Head of caudate nucleus (tissue), 42 donors: ENCODE results near the gene PCBD2.
A peak's percentile ranks its signal among the peaks of the same experiment; 100 is the strongest.
"Not testable (repeated sequence)": the region's sequence is repeated elsewhere in the genome, so short reads cannot be mapped to it uniquely, and the experiment has no call there.

ENCODE experiments used
- DNase-seq, 42 donors: peaks; one replicate each; pipeline versions ENCODE4 v3.0.0 to v3.0.0-alpha.2; 2020 to 2021; ENCODE audit warnings: mixed read lengths in 7 of 42
- intact Hi-C: fragments of 100-400 bp; cut with DNase I; formaldehyde crosslinking; loops from one replicate; pipeline ENCODE4 v1.15.0; 2022

The PCBD2 gene

GRCh38 chr5:134992148-134992547 is 87.2 kb downstream of the PCBD2 start:
- intact Hi-C loops = no loop called here
- DNase-seq = no peak

- DNase-seq = no peak
- intact Hi-C loops = no loop called here
These were observed 88.2 kb downstream of the PCBD2 start for GRCh38 chr5:134993161-134993560.

DNA sequence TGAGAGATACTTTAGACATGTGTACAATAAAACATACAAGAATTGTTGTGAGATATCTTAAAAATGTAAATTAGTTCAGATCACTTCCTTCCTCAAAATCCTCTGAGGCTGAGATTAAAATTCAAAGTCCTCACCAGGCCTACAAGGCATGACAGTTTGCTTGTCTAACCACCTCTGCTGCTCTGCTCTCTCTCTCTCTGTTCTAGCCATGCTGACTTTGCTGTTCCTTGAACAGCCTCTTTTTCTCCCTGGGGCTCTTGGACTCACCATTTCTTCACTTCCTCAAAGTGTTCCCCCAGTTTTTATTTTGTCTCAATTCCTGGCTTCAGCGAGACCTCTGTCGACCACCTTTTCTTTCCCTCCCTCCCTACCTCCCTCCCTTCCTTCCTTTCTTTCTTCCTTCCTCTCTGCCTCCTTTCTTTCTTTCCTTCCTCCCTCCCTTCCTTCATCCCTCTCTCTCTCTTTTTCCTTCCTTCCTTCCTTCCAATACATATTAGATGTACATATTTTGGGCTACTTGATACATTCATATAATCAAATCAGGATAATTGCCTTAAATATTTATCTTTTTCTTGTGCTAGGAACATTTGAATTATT is 89.7 kb downstream of the PCBD2 start:
- intact Hi-C loops = no loop called here
- no peak for DNase-seq

- intact Hi-C loops = no loop called here
- no peak for DNase-seq
These were observed 91.0 kb downstream of the PCBD2 start for GRCh38 chr5:134995850-134996402.

DNA sequence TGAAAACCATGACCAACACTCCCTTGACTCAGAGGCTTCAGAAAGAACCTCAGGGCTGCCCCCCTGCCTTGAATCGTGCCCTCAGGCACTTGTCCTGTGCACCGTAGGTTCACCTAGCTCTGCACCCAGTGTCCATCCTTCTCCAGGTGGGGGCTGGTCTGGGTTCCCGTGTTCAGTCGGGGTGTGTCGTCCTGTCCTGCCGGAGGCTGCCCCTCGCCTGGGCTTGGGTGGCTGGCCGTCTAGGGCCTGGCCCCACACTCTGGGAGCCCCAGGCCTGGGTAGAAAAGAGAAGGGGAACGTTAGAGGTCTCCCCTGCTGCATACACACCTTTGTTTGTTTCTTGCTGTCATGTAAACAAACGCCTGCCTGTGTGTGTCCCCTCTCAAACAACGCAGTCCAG is 92.1 kb downstream of the PCBD2 start:
- intact Hi-C loops = no loop called here
- DNase-seq = no peak

DNA sequence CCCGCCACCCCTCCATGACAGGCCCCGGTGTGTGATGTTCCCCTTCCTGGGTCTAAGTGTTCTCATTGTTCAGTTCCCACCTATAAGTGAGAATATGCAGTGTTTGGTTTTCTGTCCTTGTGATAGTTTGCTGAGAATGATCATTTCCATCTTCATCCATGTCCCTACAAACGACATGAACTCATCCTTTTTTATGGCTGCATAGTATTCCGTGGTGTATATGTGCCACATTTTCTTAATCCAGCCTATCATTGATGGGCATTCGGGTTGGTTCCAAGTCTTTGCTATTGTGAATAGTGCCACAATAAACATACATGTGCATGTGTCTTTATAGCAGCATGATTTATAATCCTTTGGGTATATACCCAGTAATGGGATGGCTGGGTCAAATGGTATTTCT is 93.1 kb downstream of the PCBD2 start:
- DNase-seq, intact Hi-C loops: not testable (repeated sequence)

DNA sequence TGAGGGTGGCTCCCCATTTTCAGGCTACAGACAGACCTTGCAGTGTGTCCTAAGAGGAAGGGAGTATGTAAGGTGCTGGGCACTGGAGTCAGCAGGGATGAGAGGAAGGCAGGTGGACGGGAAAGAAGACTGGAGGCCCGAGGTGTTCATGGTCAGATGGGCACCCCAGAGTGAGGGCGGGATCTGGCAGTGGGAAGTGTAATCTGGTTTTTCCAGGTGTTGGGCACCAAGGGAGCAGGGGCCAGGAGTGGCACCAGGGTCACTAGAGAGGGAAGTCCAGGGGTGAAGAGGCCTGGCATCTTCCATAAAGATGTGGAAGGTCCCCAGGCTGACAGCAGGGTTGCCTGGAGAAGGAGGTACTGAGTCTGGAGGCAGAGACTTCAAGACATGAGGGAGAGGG is 99.4 kb downstream of the PCBD2 start:
- no peak for DNase-seq
- intact Hi-C loops = no loop called here

DNA sequence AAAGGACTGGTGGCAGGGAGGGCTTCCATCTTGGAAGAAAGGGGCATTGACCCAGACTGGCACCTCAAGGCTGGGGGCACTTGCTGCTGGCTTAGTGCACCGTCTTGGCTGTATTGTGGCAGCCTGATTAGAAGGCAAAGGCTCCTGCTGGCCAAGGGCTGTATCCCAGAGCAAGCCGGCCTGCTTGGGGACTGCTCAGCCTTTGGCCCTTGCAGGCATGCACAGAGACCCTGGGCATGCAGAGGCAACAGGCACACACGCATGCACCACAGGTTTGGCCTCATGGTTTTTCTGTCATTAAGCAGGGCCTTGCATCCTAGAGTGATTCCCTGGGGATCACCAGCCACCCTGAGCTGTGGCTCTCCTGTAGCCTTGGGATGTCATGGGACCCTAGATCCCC is 100.1 kb downstream of the PCBD2 start:
- intact Hi-C loops = no loop called here
- DNase-seq = peak in 1 of 42 donors; percentile 6

GRCh38 chr5:135007305-135007704 is 102.4 kb downstream of the PCBD2 start:
- intact Hi-C loops = no loop called here
- DNase-seq = peak in 2 of 42 donors; percentile 1 to 20

DNA sequence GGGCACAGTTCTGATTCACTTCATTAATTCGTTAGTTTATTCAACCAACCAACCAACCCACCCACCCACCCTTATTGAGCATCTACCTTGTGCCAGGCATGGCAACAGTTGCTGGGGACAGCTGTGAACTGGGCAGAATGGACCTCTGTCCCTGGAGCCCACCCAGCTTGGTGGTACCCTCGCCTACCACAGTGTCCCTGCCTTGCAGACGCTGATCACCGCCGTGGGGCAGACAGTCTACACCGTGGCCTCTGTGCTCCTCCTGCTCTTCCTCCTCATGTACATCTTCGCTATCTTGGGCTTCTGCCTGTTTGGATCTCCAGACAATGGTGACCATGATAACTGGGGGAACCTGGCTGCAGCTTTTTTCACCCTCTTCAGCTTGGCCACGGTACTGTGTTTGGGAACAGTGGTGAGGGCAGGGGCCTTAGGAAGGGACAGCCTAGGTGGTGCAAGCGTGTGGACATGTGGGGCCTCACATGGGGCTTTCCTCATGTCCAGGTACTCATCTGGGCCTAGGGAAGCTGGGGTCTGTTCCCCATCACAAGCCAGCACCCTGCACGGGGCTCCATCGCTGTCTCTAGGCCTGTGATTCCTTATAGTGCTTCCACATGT is 102.9 kb downstream of the PCBD2 start:
- intact Hi-C loops = no loop called here
- peak in 1 of 42 donors; percentile 1 for DNase-seq

GRCh38 chr5:135008556-135008955 is 103.6 kb downstream of the PCBD2 start:
- intact Hi-C loops = no loop called here
- DNase-seq = peak in 3 of 42 donors; percentile 5 to 28 (median 5)

GRCh38 chr5:135008981-135009735 is 104.2 kb downstream of the PCBD2 start:
- DNase-seq = peak in 4 of 42 donors; percentile 2 to 37 (median 7)

GRCh38 chr5:135009736-135010501 is 105.0 kb downstream of the PCBD2 start:
- intact Hi-C loops = no loop called here
- DNase-seq = peak in 5 of 42 donors; percentile 4 to 34 (median 5)

More at GRCh38 chr5:135008981-135009735, 104.2 kb downstream of the PCBD2 start:
- intact Hi-C loops = no loop called here

DNA sequence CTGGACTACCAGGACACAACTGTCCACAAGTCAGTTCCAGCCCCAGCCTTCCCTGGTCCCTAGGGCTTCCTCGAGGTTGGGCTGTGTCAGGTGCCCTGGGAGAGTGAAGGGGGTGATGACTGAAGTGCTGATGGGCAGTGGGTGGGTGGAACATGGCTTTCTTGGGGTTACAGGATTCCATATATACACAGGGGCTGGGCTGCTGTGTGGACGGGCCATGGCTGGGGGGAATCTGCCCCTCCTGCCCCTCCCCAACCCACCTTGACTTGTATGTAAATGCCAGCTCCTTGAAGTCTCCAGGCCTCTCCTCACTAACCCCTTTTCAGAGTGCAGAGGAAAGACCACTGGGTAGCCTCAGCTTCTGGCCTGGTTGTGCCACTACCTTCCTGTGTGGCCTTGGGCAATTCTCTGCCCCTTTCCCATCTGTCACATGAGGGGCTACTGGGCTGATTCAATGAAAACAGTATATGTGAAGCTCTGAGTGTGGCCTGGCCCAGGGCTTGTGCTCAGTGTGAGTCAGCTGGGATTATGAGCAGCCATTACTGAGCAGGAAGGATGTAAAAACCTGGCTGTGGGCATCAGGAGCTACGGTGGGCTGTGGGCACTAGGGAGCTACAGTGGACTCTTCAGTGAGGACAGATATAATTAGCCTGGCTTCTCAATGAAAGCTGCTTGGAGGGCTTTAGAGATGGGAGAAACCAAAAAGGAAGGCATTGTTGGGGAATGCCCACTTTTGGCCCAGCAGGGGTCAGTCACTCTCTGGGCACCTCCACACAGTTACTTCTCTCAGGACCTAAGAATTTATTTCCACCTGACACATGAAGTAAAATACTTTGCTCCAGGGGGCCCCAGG is 105.8 kb downstream of the PCBD2 start:
- intact Hi-C loops = no loop called here
- DNase-seq = peak in 5 of 42 donors; percentile 3 to 34 (median 5)

- intact Hi-C loops = no loop called here
- DNase-seq = peak in 5 of 42 donors; percentile 4 to 28 (median 13)
These were observed 106.6 kb downstream of the PCBD2 start for GRCh38 chr5:135011355-135012032.

GRCh38 chr5:135012033-135012588 is 107.2 kb downstream of the PCBD2 start:
- DNase-seq = peak in 3 of 42 donors; percentile 3 to 17 (median 12)
- intact Hi-C loops = no loop called here
